CD14-positive monocyte (primary cell): Measurements from ENCODE around the gene CACHD1. TPM values are rescaled to one million over a fixed set of nuclear protein-coding genes. Genes with fewer than 3 reads are reported as not detected.

Source experiments
- DNase-seq, 3 donors: peaks; one replicate each; pipeline ENCODE4 v3.0.0-alpha.2; 2011 to 2022
- H2AFZ ChIP-seq: 2 replicates; pipeline ENCODE4 v1.6.0; 2012; ENCODE audit warnings: mild to moderate bottlenecking, low read depth, low read length, inconsistent platforms; ENCODE audit not compliant: insufficient read depth, poor library complexity, severe bottlenecking
- H3K27ac ChIP-seq, 2 donors: 1 replicate in 1 of 2; 2 replicates in 1 of 2; pipeline ENCODE4 v1.5.1; 2012 to 2013; ENCODE audit warnings: low read length in 2 of 2, control low read depth in 1 of 2, inconsistent platforms in 1 of 2, low read depth in 1 of 2, mild to moderate bottlenecking in 1 of 2
- H3K27me3 ChIP-seq, 2 donors: one replicate each; pipeline versions ENCODE4 v1.6.0 to v1.6.1; 2011 to 2013; ENCODE audit warnings: low read length in 2 of 2; ENCODE audit not compliant: control insufficient read depth in 2 of 2, insufficient read depth in 2 of 2
- H3K36me3 ChIP-seq, 2 donors: replicated peaks in 1 of 2; 1 replicate in 1 of 2; 2 replicates in 1 of 2; pipeline versions ENCODE4 v1.5.1 to v1.6.1; 2012 to 2013; ENCODE audit warnings: low read length in 2 of 2, control low read depth in 1 of 2, inconsistent platforms in 1 of 2, mild to moderate bottlenecking in 1 of 2; ENCODE audit not compliant: insufficient read depth in 2 of 2, control insufficient read depth in 1 of 2
- H3K4me1 ChIP-seq, 2 donors: 1 replicate in 1 of 2; 2 replicates in 1 of 2; pipeline versions ENCODE4 v1.5.1 to v1.6.1; 2012 to 2013; ENCODE audit warnings: low read length in 2 of 2, control low read depth in 1 of 2, inconsistent platforms in 1 of 2, mild to moderate bottlenecking in 1 of 2, moderate library complexity in 1 of 2; ENCODE audit not compliant: insufficient read depth in 2 of 2, control insufficient read depth in 1 of 2
- H3K4me2 ChIP-seq: replicated peaks from 2 replicates; pipeline ENCODE3; 2012; ENCODE audit warnings: low read length, moderate library complexity, mild to moderate bottlenecking; ENCODE audit not compliant: poor library complexity, severe bottlenecking; ENCODE audit errors: extremely low read depth
- H3K4me3 ChIP-seq, 3 experiments: fragments of 200-600 bp in 1 of 3; sonication (generic) in 1 of 3; replicated peaks in 1 of 3; 1 replicate in 2 of 3; 2 replicates in 1 of 3; pipeline ENCODE4 v1.5.1; 2011 to 2013; ENCODE audit warnings: low read length in 3 of 3, mild to moderate bottlenecking in 3 of 3, control low read depth in 2 of 3, low read depth in 2 of 3, inconsistent platforms in 1 of 3, moderate library complexity in 1 of 3
- H3K79me2 ChIP-seq: 2 replicates; pipeline ENCODE4 v1.6.0; 2012; ENCODE audit warnings: mild to moderate bottlenecking, control low read depth, inconsistent platforms, low read length, moderate library complexity; ENCODE audit not compliant: insufficient read depth
- H3K9ac ChIP-seq: 2 replicates; pipeline ENCODE4 v1.6.0; 2017; ENCODE audit warnings: low read length, mild to moderate bottlenecking; ENCODE audit not compliant: insufficient read depth, poor library complexity, severe bottlenecking
- H3K9me3 ChIP-seq, 2 donors: replicated peaks in 1 of 2; 1 replicate in 1 of 2; 2 replicates in 1 of 2; pipeline versions ENCODE4 v1.5.1 to v1.6.1; 2012 to 2013; ENCODE audit warnings: low read length in 2 of 2, control low read depth in 1 of 2; ENCODE audit not compliant: control insufficient read depth in 1 of 2, insufficient read depth in 1 of 2
- H4K20me1 ChIP-seq: 2 replicates; pipeline ENCODE4 v1.6.0; 2012; ENCODE audit warnings: mild to moderate bottlenecking, low read length, control low read depth, moderate library complexity; ENCODE audit not compliant: insufficient read depth
- H3K27ac Mint-ChIP-seq, 7 donors: one replicate each; pipeline ENCODE4 v1.8.0; 2020; ENCODE audit warnings: mild to moderate bottlenecking in 7 of 7, mixed read lengths in 7 of 7, moderate library complexity in 6 of 7, inconsistent platforms in 2 of 7
- H3K27me3 Mint-ChIP-seq, 3 donors: one replicate each; pipeline ENCODE4 v1.8.0; 2021 to 2022; ENCODE audit warnings: low read depth in 3 of 3, mild to moderate bottlenecking in 3 of 3, mixed read lengths in 3 of 3, moderate library complexity in 3 of 3, inconsistent platforms in 1 of 3
- H3K36me3 Mint-ChIP-seq, 2 donors: one replicate each; pipeline ENCODE4 v1.8.0; 2020; ENCODE audit warnings: mixed read lengths in 2 of 2, inconsistent platforms in 1 of 2, mild to moderate bottlenecking in 1 of 2
- H3K4me1 Mint-ChIP-seq: one replicate; pipeline ENCODE4 v1.8.0; 2020; ENCODE audit warnings: mild to moderate bottlenecking, mixed read lengths
- H3K4me3 Mint-ChIP-seq, 2 donors: one replicate each; pipeline ENCODE4 v1.8.0; 2020; ENCODE audit warnings: mild to moderate bottlenecking in 2 of 2, mixed read lengths in 2 of 2, moderate library complexity in 1 of 2
- H3K9me3 Mint-ChIP-seq, 7 donors: one replicate each; pipeline ENCODE4 v1.8.0; 2020 to 2022; ENCODE audit warnings: mixed read lengths in 7 of 7, mild to moderate bottlenecking in 6 of 7, moderate library complexity in 6 of 7, inconsistent platforms in 2 of 7
- WGBS: methylation state at CpG from one replicate; pipeline ENCODE4 v1.1.5; 2013; ENCODE audit warnings: missing lambda C conversion rate; ENCODE audit not compliant: insufficient coverage; 5-methylcytosine and 5-hydroxymethylcytosine counted together
- intact Hi-C, 2 donors: fragments of 100-400 bp; cut with micrococcal nuclease; formaldehyde crosslinking; loops; one replicate each; pipeline versions ENCODE4 v1.15.0 to v1.15.1; 2023
- polyA plus RNA-seq, 3 donors: library from polyadenylated mRNA; depleted of rRNA in 1 of 3; unstranded in 2 of 3; stranded (reverse) in 1 of 3; fragments of 300-500 nt in 2 of 3; fragments of >200 nt in 1 of 3; fragmentation: Illumina TruSeq in 2 of 3; gene quantifications; 1 replicate in 2 of 3; 2 replicates in 1 of 3; pipeline ENCODE4 v1.2.3, GENCODE V29; 2012 to 2021
- TF ChIP-seq, protein P1 (sequence below): fragments of 200-600 bp; IDR thresholded peaks from one replicate; pipeline ENCODE4 v1.8.0; 2022; ENCODE audit warnings: antibody characterized with exemption, mild to moderate bottlenecking

The CACHD1 gene
- polyA plus RNA-seq, 3 donors, result 0.12 TPM; not detected in 2

DNA sequence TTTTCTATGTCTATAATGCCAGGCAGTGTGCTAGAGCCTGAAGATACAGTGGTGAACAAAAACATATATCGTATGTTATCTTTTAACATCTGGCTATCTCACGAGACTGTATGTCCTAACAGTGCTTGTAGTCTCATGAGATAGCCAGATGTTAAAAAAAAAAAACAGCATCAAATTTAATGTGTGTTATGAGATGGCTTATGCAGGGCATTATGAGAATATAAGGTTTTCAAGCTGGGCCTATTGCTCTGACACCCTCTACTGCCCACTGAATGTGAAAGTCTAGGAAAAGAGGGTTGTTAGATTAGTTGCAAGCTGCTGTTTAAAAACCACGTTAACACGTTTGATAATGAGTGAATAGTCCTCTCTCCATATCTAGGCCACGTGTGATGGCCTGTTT, 109.8 kb downstream of the CACHD1 start:
- H4K20me1 ChIP-seq, result no peaks in the 10 kb centered on the region
- H3K4me1 ChIP-seq, result no peaks in the 10 kb centered on the region
- DNase-seq, result no peak
- Mint-ChIP-seq H3K27ac (no peak overlapping the region), H3K9me3 (no peaks in the 10 kb centered on the region), H3K36me3 (no peaks in the 10 kb centered on the region), H3K4me3 (no peak overlapping the region), H3K27me3 (no peaks in the 10 kb centered on the region), H3K4me1 (no peaks in the 10 kb centered on the region)
- no peaks in the 10 kb centered on the region for H3K9me3 ChIP-seq
- H3K9ac ChIP-seq, result no peak overlapping the region
- TF ChIP-seq, protein P1, sequence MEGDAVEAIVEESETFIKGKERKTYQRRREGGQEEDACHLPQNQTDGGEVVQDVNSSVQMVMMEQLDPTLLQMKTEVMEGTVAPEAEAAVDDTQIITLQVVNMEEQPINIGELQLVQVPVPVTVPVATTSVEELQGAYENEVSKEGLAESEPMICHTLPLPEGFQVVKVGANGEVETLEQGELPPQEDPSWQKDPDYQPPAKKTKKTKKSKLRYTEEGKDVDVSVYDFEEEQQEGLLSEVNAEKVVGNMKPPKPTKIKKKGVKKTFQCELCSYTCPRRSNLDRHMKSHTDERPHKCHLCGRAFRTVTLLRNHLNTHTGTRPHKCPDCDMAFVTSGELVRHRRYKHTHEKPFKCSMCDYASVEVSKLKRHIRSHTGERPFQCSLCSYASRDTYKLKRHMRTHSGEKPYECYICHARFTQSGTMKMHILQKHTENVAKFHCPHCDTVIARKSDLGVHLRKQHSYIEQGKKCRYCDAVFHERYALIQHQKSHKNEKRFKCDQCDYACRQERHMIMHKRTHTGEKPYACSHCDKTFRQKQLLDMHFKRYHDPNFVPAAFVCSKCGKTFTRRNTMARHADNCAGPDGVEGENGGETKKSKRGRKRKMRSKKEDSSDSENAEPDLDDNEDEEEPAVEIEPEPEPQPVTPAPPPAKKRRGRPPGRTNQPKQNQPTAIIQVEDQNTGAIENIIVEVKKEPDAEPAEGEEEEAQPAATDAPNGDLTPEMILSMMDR, result no peak
- no peak overlapping the region for H3K27ac ChIP-seq
- H2AFZ ChIP-seq, result no peak overlapping the region
- H3K4me3 ChIP-seq, result no peak overlapping the region
- intact Hi-C loops, result no loop called here
- no peaks in the 10 kb centered on the region for H3K27me3 ChIP-seq
- H3K79me2 ChIP-seq, result no peaks in the 10 kb centered on the region
- H3K36me3 ChIP-seq, result no peaks in the 10 kb centered on the region
- H3K4me2 ChIP-seq, result no peak overlapping the region
- 90% methylated on average over 1 of the region's 5 CpGs for WGBS

DNA sequence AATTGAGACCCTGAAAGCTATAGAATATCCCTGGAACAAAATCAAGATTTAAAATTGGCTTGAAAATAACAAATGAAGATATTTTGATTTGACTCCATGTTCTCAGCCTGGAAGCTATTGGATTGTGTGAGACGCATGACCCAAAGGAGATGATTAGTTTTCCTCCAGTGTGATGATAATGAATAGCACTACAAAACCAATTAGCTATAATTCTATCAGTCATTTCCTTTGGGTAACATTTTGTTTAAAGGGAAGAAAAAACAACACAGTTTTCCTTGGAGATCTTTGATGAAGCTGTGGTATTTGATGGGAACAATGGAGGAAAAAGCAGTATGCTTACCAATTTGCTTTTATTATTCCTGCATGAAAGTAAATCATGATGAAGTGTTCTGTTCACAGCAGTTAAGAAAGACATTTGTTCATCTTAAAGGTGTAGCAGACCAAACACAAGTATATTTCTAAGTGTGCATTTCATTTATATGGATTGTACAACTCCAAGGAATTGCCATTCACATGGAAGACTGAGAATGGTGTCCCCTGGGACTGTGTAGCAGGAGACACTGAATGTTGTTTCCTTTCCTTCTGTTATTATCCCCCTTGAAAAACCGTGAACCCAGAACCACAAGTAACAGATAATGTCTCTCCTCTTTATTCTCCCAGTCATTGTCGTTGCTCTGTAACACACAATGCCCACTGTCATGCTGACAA, 111.4 kb downstream of the CACHD1 start:
- Mint-ChIP-seq H3K4me3 (no peak overlapping the region), H3K36me3 (no peaks in the 10 kb centered on the region), H3K9me3 (no peaks in the 10 kb centered on the region), H3K27ac (no peak overlapping the region), H3K27me3 (no peaks in the 10 kb centered on the region), H3K4me1 (no peaks in the 10 kb centered on the region)
- WGBS, result no CpG with 5 or more reads among the region's 3 CpGs
- TF ChIP-seq, protein P1, result no peak
- H3K9ac ChIP-seq, result no peak overlapping the region
- no peaks in the 10 kb centered on the region for H4K20me1 ChIP-seq
- H2AFZ ChIP-seq, result no peak overlapping the region
- DNase-seq, result no peak
- no peaks in the 10 kb centered on the region for H3K36me3 ChIP-seq
- no peaks in the 10 kb centered on the region for H3K4me1 ChIP-seq
- no peak overlapping the region for H3K4me3 ChIP-seq
- H3K27me3 ChIP-seq, result no peaks in the 10 kb centered on the region
- no peak overlapping the region for H3K4me2 ChIP-seq
- intact Hi-C loops, result no loop called here
- no peak overlapping the region for H3K27ac ChIP-seq
- no peaks in the 10 kb centered on the region for H3K79me2 ChIP-seq
- no peaks in the 10 kb centered on the region for H3K9me3 ChIP-seq
